Pancreas (tissue), 10 donors: ENCODE data around the gene DMAC2. TPM values are rescaled to one million over a fixed set of nuclear protein-coding genes. Genes with fewer than 3 reads are reported as not detected.
"Not testable (repeated sequence)": the region's sequence is repeated elsewhere in the genome, so short reads cannot be mapped to it uniquely, and the experiment has no call there.

Experiments
- ATAC-seq, 4 donors: fragments of 200-7000 bp; cut with Tn5 transposase; one replicate each; pipeline versions ENCODE4 v1.8.0 to v1.9.1; 2020; ENCODE audit warnings: mild to moderate bottlenecking in 4 of 4, moderate library complexity in 4 of 4
- DNase-seq, 6 donors: peaks; one replicate each; pipeline ENCODE4 v3.0.0-alpha.2; 2020
- FAIRE-seq: peaks from 2 replicates; lab custom pipeline; 2012; peaks lifted over from hg19 to GRCh38; lab: Jason Lieb, UNC
- H3K27ac ChIP-seq, 4 donors: fragments of 200-600 bp; sonication (generic); 1 replicate in 3 of 4; 2 replicates in 1 of 4; pipeline versions ENCODE4 v1.5.0 to v1.8.0; 2020
- H3K27me3 ChIP-seq, 4 donors: fragments of 200-600 bp; one replicate each; pipeline ENCODE4 v1.8.0; 2021
- H3K36me3 ChIP-seq, 3 donors: fragments of 200-600 bp; sonication (generic) in 1 of 3; one replicate each; pipeline versions ENCODE4 v1.5.0 to v1.8.0; 2020 to 2021
- H3K4me1 ChIP-seq, 3 donors: fragments of 200-600 bp; one replicate each; pipeline ENCODE4 v1.8.0; 2021
- H3K4me3 ChIP-seq, 4 donors: fragments of 200-600 bp; sonication (generic) in 2 of 4; one replicate each; pipeline versions ENCODE4 v1.5.0 to v1.8.0; 2020 to 2021
- H3K9me3 ChIP-seq, 4 donors: fragments of 200-600 bp; one replicate each; pipeline ENCODE4 v1.8.0; 2021
- WGBS, 2 donors: extraction: QIAGEN DNeasy Blood & Tissue Kit; methylation state at CpG; one replicate each; pipeline ENCODE4 v1.1.7; 2013; 5-methylcytosine and 5-hydroxymethylcytosine counted together
- intact Hi-C, 3 donors: fragments of 100-400 bp; cut with DNase I; formaldehyde crosslinking; loops; one replicate each; pipeline versions ENCODE4 v1.11.1 to v1.14.2; 2022
- polyA plus RNA-seq, 2 donors: library from polyadenylated mRNA; stranded (reverse); fragments of 200-250 nt; gene quantifications; one replicate each; pipeline ENCODE4 v1.2.3, GENCODE V29; 2013
- total RNA-seq, 6 donors: library from RNA; stranded (reverse); fragmentation: NEBNext Ultra II Directional in 4 of 6; extraction: Animal tissue kit (Norgen Biotek cat#: 25700) in 4 of 6; gene quantifications; one replicate each; pipeline versions ENCODE4 v1.2.1 to v1.2.4, GENCODE V29; 2021 to 2023
- TF ChIP-seq, protein P1 (sequence below), 4 donors: fragments of 200-600 bp; sonication (generic) in 3 of 4; IDR thresholded peaks; one replicate each; pipeline versions ENCODE4 v1.5.0 to v1.8.0; 2021; ENCODE audit warnings: antibody characterized with exemption in 4 of 4
- donor health status: healthy with polysubstance abuse.
- donor health status: DM: no; HTN: no; CAD: no; lungs with moderate emphysema.
- donor health status: DM: no; HTN: no; CAD: no.
- donor health status: control.
- donor health status: control.
- donor health status: Bipolar disorder and iron deficiency.
- donor health status: DM: yes; HTN: yes; CAD: no.
- donor health status: DM: no; HTN: no; CAD: no.
- donor health status: DM: no; HTN: no; CAD: no.
- donor health status: DM: yes; HTN: yes; CAD: no.

Gene DMAC2
- total and polyA plus RNA-seq, 8 donors: 16.2 to 25.5 (median 23.9) TPM

DNA sequence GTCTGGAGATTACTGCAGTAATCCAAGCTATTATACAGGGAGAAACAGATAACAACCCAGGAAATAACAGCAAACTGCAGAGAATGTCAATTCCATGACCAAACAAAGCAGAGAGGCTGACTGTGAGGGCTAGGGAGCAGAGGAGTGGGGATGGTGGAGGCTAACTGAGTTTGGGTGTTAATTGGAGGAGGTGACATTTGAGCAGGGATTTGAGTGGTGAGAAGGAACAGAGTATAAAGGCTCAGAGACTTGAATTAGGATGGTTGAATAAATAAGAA, 3.1 kb downstream of the DMAC2 start:
- Histone ChIP-seq H3K9me3 (no peaks in the 10 kb centered on the region), H3K4me1 (peaks cover 0 to 6% (median 4%) of the 10 kb centered on the region in 3 donors), H3K27me3 (no peaks in the 10 kb centered on the region), H3K36me3 (no peaks in the 10 kb centered on the region), H3K27ac (no peak overlapping the region), H3K4me3 (no peak overlapping the region)
- no peak for DNase-seq
- intact Hi-C loops: no loop called here
- no peak for ATAC-seq
- TF ChIP-seq, protein P1, sequence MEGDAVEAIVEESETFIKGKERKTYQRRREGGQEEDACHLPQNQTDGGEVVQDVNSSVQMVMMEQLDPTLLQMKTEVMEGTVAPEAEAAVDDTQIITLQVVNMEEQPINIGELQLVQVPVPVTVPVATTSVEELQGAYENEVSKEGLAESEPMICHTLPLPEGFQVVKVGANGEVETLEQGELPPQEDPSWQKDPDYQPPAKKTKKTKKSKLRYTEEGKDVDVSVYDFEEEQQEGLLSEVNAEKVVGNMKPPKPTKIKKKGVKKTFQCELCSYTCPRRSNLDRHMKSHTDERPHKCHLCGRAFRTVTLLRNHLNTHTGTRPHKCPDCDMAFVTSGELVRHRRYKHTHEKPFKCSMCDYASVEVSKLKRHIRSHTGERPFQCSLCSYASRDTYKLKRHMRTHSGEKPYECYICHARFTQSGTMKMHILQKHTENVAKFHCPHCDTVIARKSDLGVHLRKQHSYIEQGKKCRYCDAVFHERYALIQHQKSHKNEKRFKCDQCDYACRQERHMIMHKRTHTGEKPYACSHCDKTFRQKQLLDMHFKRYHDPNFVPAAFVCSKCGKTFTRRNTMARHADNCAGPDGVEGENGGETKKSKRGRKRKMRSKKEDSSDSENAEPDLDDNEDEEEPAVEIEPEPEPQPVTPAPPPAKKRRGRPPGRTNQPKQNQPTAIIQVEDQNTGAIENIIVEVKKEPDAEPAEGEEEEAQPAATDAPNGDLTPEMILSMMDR (IDR thresholded peaks at IDR 0.05): no peak
- FAIRE-seq: no peak

DNA sequence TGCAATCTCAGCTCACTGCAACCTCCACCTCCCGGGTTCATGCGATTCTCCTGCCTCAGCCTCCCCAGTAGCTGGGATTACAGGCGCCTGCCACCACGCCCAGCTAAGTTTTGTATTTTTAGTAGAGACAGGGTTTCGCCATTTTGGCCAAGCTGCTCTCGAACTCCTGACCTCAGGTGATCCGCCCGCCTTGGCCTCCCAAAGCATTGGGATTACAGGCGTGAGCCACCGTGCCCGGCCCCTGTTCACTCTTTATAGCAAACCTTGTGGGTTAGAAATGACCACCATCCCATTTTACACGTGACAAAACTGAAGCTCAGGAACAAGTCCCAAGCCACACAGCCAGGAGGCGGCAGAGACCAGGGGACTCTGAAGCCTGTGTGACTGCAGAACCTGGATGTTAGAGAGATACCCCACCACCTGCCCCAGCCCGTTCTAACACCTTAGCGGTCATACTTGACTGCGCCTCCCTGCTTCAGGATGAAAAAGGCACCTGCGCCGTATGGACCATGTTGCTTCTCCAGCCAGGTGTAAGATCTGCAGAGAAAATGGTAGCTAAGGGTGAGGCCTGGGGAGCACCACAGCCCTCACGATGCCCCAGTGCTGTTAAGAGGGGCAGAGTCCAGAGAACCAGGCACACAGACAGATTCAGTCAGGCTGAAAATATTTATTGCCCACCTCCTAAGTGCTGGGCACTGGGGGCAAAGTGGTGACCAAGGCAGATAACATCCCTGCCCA, 3.6 kb downstream of the DMAC2 start:
- peaks cover 0 to 6% (median 4%) of the 10 kb centered on the region in 3 donors for H3K4me1 ChIP-seq
- H3K9me3 ChIP-seq: no peaks in the 10 kb centered on the region
- ATAC-seq (no peak), DNase-seq (peak in 2 of 6 donors; percentile 25 to 32), FAIRE-seq (no peak)
- TF ChIP-seq, protein P1 (IDR thresholded peaks at IDR 0.05): no peak
- H3K36me3 ChIP-seq: peaks cover 0 to 2% (median 0%) of the 10 kb centered on the region in 3 donors
- H3K27ac ChIP-seq: no peak overlapping the region
- intact Hi-C loops: no loop called here
- no peak overlapping the region for H3K4me3 ChIP-seq
- no peaks in the 10 kb centered on the region for H3K27me3 ChIP-seq
- 94 to 96% methylated on average over 18 to 19 of the region's 19 CpGs for WGBS, 2 donors

DNA sequence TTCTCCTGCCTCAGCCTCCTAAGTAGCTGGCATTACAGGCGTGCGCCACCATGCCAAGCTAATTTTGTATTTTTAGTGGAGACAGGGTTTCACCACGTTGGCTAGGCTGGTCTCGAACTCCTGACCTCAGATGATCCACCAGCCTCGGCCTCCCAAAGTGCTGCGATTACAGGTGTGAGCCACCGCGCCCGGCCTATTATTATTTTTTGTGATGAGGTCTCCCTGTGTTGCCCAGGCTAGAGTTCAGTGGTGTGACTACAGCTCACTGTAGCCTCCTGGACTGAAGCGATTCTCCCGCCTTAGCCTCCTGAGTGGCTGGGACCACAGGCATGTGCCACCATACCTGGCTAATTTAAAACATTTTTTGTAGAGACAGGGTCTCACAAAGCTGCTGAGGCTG, 4.3 kb downstream of the DMAC2 start:
- H3K9me3 ChIP-seq, H3K27ac ChIP-seq, FAIRE-seq, ATAC-seq, H3K27me3 ChIP-seq, H3K36me3 ChIP-seq, H3K4me3 ChIP-seq, intact Hi-C loops, H3K4me1 ChIP-seq: not testable (repeated sequence)
- DNase-seq: peak in 2 of 6 donors; percentile 5 to 13
- WGBS, 2 donors: 96 to 98% methylated on average over 11 of the region's 11 CpGs

DNA sequence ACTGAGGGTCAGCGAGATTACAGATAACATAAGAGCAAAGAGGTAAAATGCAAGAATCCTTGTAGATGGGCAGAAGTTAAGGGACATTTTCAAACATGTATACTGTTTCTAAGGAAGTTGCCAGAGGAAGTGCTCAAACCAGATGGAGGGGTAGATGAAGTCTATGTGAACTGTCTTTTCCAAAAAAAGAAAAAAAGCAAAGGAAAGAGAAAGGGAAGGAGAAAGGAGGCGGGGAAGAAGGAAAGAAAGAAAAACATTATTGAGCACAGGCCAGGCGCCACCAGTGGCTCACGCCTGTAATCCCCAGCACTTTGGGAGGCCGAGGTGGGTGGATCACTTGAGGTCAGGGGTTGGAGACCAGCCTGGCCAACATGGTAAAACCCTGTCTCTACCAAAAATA, 5.3 kb downstream of the DMAC2 start:
- Histone ChIP-seq H3K4me1 (peaks cover 0 to 6% (median 4%) of the 10 kb centered on the region in 3 donors), H3K4me3 (no peak overlapping the region), H3K9me3 (no peaks in the 10 kb centered on the region), H3K36me3 (peaks cover 0 to 4% (median 0%) of the 10 kb centered on the region in 3 donors), H3K27ac (no peak overlapping the region), H3K27me3 (no peaks in the 10 kb centered on the region)
- FAIRE-seq: no peak
- no peak for ATAC-seq
- peak in 1 of 6 donors; percentile 2 for DNase-seq
- intact Hi-C loops: no loop called here
- WGBS, 2 donors: 78 to 84% methylated on average over 5 of the region's 5 CpGs
- TF ChIP-seq, protein P1 (IDR thresholded peaks at IDR 0.05): no peak

DNA sequence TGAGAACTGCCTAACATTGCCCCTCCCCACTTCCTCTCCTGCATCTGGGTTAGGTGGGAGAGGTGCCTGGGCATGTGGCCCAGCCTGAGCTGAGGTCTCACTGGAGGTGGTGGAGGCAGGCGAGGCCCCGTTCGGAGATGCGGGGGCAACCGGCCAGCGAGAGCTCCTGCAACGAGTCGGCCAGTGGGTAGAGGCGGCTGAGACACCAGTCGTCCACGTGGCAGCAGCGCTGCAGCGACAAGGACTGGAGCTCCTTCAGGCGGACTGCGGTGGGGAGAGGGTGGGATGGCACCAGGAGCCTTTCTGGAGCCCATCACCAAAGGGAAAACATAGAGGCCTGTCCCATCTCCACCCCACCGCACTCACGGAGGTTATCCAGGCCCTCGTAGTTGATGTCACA, 6.5 kb downstream of the DMAC2 start:
- Histone ChIP-seq H3K27me3 (no peaks in the 10 kb centered on the region), H3K36me3 (peaks cover 0 to 4% (median 0%) of the 10 kb centered on the region in 3 donors), H3K4me3 (no peak overlapping the region), H3K27ac (no peak overlapping the region), H3K9me3 (no peaks in the 10 kb centered on the region), H3K4me1 (no peaks in the 10 kb centered on the region)
- ATAC-seq (no peak), DNase-seq (peak in 1 of 6 donors; percentile 58), FAIRE-seq (no peak)
- TF ChIP-seq, protein P1 (IDR thresholded peaks at IDR 0.05): no peak
- intact Hi-C loops: no loop called here
- 89 to 93% methylated on average over 18 of the region's 18 CpGs for WGBS, 2 donors
